Prostate gland (tissue), 2 donors: ENCODE results near the gene GLYATL2. TPM values are rescaled to one million over a fixed set of nuclear protein-coding genes. Genes with fewer than 3 reads are reported as not detected.

Experiments used
- DNase-seq: peaks from one replicate; pipeline ENCODE4 v3.0.0-alpha.2; 2019; ENCODE audit warnings: low spot score
- H3K27ac ChIP-seq, 2 donors: fragments of 200-600 bp; sonication (generic); 2 replicates each; pipeline ENCODE4 v1.5.1; 2017 to 2019
- H3K27me3 ChIP-seq: fragments of 200-600 bp; sonication (generic); replicated peaks from 2 replicates; pipeline ENCODE4 v1.5.1; 2019; ENCODE audit not compliant: insufficient read depth
- H3K36me3 ChIP-seq, 2 donors: fragments of 200-600 bp; sonication (generic); 1 replicate in 1 of 2; 2 replicates in 1 of 2; pipeline versions ENCODE4 v1.5.1 to v1.8.1; 2017 to 2019
- H3K4me1 ChIP-seq: fragments of 200-600 bp; sonication (generic); replicated peaks from 2 replicates; pipeline ENCODE4 v1.5.1; 2019
- H3K4me3 ChIP-seq, 2 donors: fragments of 200-600 bp; sonication (generic); 2 replicates each; pipeline ENCODE4 v1.5.1; 2017 to 2019
- H3K9me3 ChIP-seq: fragments of 200-600 bp; sonication (generic); 2 replicates; pipeline ENCODE4 v1.5.1; 2017
- POLR2A ChIP-seq: fragments of 450-650 bp; IDR thresholded peaks from one replicate; pipeline ENCODE4 v1.6.1; 2016; ENCODE audit warnings: antibody characterized with exemption, mild to moderate bottlenecking
- POLR2AphosphoS5 ChIP-seq: sonication (generic); formaldehyde crosslinking; IDR thresholded peaks from one replicate; pipeline ENCODE4 v1.6.1; 2017; ENCODE audit warnings: antibody characterized with exemption
- WGBS: methylation state at CpG from one replicate; pipeline ENCODE4 v1.1.5; 2018; 5-methylcytosine and 5-hydroxymethylcytosine counted together
- intact Hi-C: fragments of 100-400 bp; cut with DNase I; formaldehyde crosslinking; loops from one replicate; pipeline ENCODE4 v1.14.2; 2022
- total RNA-seq, 2 donors: library from RNA; depleted of rRNA; stranded (reverse); fragments of >200 nt; gene quantifications; one replicate each; pipeline ENCODE4 v1.1.0, GENCODE V29; 2016
- TF ChIP-seq, protein P1 (sequence below), 4 experiments: fragments of 200-600 bp in 2 of 4; fragments of 450-650 bp in 2 of 4; sonication (generic) in 2 of 4; IDR thresholded peaks; 1 replicate in 3 of 4; 2 replicates in 1 of 4; pipeline ENCODE4 v1.5.1; 2016 to 2019; ENCODE audit warnings: antibody characterized with exemption in 4 of 4, mild to moderate bottlenecking in 2 of 4, moderate library complexity in 2 of 4

The GLYATL2 gene
- total RNA-seq, 2 donors from 2014 or later = 0.45 to 1.7 TPM

DNA sequence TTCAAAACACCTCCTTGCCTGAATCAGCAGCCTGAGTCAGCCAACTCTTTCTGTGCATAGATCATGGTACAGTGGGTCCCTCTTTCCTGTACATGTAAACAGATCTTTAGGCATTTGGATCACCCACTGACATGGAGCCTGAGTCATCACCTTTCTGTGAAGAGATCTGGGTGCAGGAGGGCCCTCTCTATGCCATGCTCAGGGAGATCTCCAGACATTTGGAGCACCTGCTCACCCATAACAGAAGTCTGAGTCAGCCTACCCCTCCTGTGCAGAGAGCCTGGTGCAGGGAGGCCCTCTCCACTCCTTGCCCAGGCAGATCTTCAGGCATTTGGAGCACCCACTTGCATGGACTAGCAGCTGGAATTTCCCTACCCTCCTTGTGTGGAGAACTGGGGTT is 56.6 kb downstream of the GLYATL2 start:
- Histone ChIP-seq H3K36me3 (no peaks in the 10 kb centered on the region), H3K9me3 (no peaks in the 10 kb centered on the region), H3K27me3 (no peaks in the 10 kb centered on the region), H3K27ac (no peak overlapping the region), H3K4me1 (no peaks in the 10 kb centered on the region), H3K4me3 (no peak overlapping the region)
- intact Hi-C loops = no loop called here
- no peak for DNase-seq
- TF ChIP-seq POLR2AphosphoS5 (no peak), POLR2A (no peak)
- TF ChIP-seq, protein P1, sequence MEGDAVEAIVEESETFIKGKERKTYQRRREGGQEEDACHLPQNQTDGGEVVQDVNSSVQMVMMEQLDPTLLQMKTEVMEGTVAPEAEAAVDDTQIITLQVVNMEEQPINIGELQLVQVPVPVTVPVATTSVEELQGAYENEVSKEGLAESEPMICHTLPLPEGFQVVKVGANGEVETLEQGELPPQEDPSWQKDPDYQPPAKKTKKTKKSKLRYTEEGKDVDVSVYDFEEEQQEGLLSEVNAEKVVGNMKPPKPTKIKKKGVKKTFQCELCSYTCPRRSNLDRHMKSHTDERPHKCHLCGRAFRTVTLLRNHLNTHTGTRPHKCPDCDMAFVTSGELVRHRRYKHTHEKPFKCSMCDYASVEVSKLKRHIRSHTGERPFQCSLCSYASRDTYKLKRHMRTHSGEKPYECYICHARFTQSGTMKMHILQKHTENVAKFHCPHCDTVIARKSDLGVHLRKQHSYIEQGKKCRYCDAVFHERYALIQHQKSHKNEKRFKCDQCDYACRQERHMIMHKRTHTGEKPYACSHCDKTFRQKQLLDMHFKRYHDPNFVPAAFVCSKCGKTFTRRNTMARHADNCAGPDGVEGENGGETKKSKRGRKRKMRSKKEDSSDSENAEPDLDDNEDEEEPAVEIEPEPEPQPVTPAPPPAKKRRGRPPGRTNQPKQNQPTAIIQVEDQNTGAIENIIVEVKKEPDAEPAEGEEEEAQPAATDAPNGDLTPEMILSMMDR (IDR thresholded peaks at IDR 0.05) = no peak

DNA sequence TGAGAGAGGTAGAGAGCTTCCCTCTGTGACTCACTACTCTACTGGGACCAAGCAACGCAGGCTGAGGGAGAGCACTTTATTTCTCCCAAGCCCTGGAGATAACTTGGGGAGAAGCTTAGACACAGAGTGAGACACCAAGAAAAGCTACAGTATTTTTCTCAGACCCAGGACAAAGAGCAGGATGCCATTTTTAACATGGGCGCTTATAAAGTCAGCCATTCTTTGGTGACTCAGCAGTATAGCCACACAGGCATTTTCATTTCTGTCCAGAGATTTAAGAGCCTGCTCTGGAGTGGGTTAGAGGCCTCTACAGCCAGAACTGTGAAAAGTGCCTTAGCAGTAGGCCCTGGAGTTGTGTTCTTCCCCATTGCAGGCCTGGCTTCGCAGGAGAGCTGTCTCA is 57.8 kb downstream of the GLYATL2 start:
- H3K36me3 ChIP-seq = no peaks in the 10 kb centered on the region
- H3K9me3 ChIP-seq = no peaks in the 10 kb centered on the region
- TF ChIP-seq, protein P1 (IDR thresholded peaks at IDR 0.05) = no peak
- no peak for TF ChIP-seq POLR2A
- TF ChIP-seq POLR2AphosphoS5 = no peak
- no peak overlapping the region for H3K4me3 ChIP-seq
- H3K27ac ChIP-seq = no peak overlapping the region
- no peak for DNase-seq
- WGBS = 95% methylated on average over 3 of the region's 3 CpGs
- no peaks in the 10 kb centered on the region for H3K27me3 ChIP-seq
- no peaks in the 10 kb centered on the region for H3K4me1 ChIP-seq
- intact Hi-C loops = no loop called here

DNA sequence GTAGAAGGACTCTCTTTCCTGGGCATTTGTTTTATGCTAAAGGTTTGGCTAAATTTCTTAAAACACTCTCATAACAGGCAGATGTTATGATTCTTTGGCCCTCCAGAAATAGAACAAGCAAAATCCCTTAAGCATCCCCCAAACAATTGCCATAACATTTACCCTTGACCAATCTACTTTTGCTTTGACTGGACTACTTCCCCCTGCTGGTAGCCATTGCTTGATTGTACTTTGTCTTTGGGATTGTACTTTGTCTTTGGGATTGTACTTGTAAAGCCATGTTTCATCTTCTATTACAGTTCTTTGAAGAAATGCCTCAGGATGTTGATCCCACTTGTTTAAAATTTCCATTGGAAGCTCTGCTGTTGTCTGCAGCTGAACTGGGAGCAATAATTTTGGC is 59.5 kb downstream of the GLYATL2 start:
- intact Hi-C loops = no loop called here
- Histone ChIP-seq H3K4me3 (no peak overlapping the region), H3K27me3 (no peaks in the 10 kb centered on the region), H3K36me3 (no peaks in the 10 kb centered on the region), H3K27ac (no peak overlapping the region), H3K9me3 (no peaks in the 10 kb centered on the region), H3K4me1 (no peaks in the 10 kb centered on the region)
- TF ChIP-seq POLR2A (no peak), POLR2AphosphoS5 (no peak)
- TF ChIP-seq, protein P1 (IDR thresholded peaks at IDR 0.05) = no peak
- DNase-seq = no peak

Other genes with a start within 250 kb of the GLYATL2 start
- gene CNTF, start 222.0 kb downstream of the GLYATL2 start, total RNA-seq = under 1 TPM in 1 of 2 donors, not detected in 1; 0.74 TPM
- gene GLYAT, start 112.8 kb downstream of the GLYATL2 start, total RNA-seq = not detected
- gene GLYATL1, start 94.8 kb upstream of the GLYATL2 start, total RNA-seq = 10 to 100 TPM in 1 of 2 donors, 1 to 10 TPM in 1; 4.0 to 33.7 TPM
- gene GLYATL1B, start 241.6 kb upstream of the GLYATL2 start, total RNA-seq = not detected